OCI-LY7 (cell line): ENCODE measurements around the gene POLRMT. TPM values are rescaled to one million over a fixed set of nuclear protein-coding genes. Genes with fewer than 3 reads are reported as not detected.

ENCODE experiments used
- BruUV-seq: library from RNA; stranded (reverse); fragments of 400-500 nt; replicated peaks from 2 replicates; lab custom pipeline; 2021; lab: Mats Ljungman, UMichigan
- CTCF ChIA-PET: fragments of 300-600 bp; sonication (Branson Sonifier 250); formaldehyde crosslinking; loops from one replicate; lab custom pipeline; 2022; ENCODE audit warnings: antibody characterized with exemption; ENCODE audit not compliant: unreplicated experiment; lab: Charles Lee
- POLR2A ChIA-PET: fragments of 300-600 bp; sonication (Branson Sonifier 250); formaldehyde crosslinking; loops from one replicate; lab custom pipeline; 2022; ENCODE audit warnings: antibody characterized with exemption; lab: Charles Lee
- DNase-seq: peaks from one replicate; pipeline ENCODE4 v3.0.0-alpha.2; 2015; ENCODE audit warnings: low spot score
- H2AFZ ChIP-seq: fragments of 200-600 bp; sonication (generic), shearing (Covaris generic); 2 replicates; pipeline ENCODE4 v1.6.1; 2014; ENCODE audit warnings: mild to moderate bottlenecking, antibody characterized with exemption, low read length, moderate library complexity
- H3K27ac ChIP-seq: fragments of 200-600 bp; sonication (generic); 2 replicates; pipeline ENCODE4 v1.5.1; 2014; ENCODE audit warnings: mixed run types, low read depth, mild to moderate bottlenecking, moderate library complexity, low read length, inconsistent platforms; ENCODE audit not compliant: poor library complexity, severe bottlenecking
- H3K36me3 ChIP-seq: fragments of 200-600 bp; sonication (generic); 2 replicates; pipeline ENCODE4 v1.6.1; 2014; ENCODE audit warnings: mild to moderate bottlenecking, antibody characterized with exemption, low read length, moderate library complexity, mixed read lengths; ENCODE audit not compliant: insufficient read depth
- H3K4me1 ChIP-seq: fragments of 200-600 bp; sonication (generic); 2 replicates; pipeline ENCODE4 v1.5.1; 2014; ENCODE audit warnings: mild to moderate bottlenecking, low read length; ENCODE audit not compliant: insufficient read depth, poor library complexity, severe bottlenecking
- H3K4me2 ChIP-seq: fragments of 200-600 bp; sonication (generic); 2 replicates; pipeline ENCODE4 v1.6.1; 2014; ENCODE audit warnings: mild to moderate bottlenecking, low read length
- H3K4me3 ChIP-seq: fragments of 200-600 bp; sonication (generic); 2 replicates; pipeline ENCODE4 v1.5.1; 2014; ENCODE audit warnings: mild to moderate bottlenecking, low read depth, low read length; ENCODE audit not compliant: poor library complexity, severe bottlenecking
- H3K79me2 ChIP-seq: fragments of 200-600 bp; sonication (generic); 2 replicates; pipeline ENCODE4 v1.6.1; 2016; ENCODE audit warnings: low read depth, mild to moderate bottlenecking, low read length, moderate library complexity, mixed read lengths; ENCODE audit not compliant: insufficient read depth
- H3K9me2 ChIP-seq: fragments of 200-600 bp; sonication (generic); 2 replicates; pipeline ENCODE4 v1.6.1; 2016; ENCODE audit warnings: mild to moderate bottlenecking, low read length, mixed read lengths; ENCODE audit not compliant: insufficient read depth
- H3K9me3 ChIP-seq: fragments of 200-600 bp; sonication (generic); 2 replicates; pipeline ENCODE4 v1.6.1; 2014; ENCODE audit warnings: mild to moderate bottlenecking, mixed run types, low read length, mixed read lengths
- H4K20me1 ChIP-seq: fragments of 200-600 bp; sonication (generic); 2 replicates; pipeline ENCODE4 v1.6.1; 2014; ENCODE audit warnings: mild to moderate bottlenecking, antibody characterized with exemption, low read length, moderate library complexity, mixed read lengths; ENCODE audit not compliant: insufficient read depth
- EZH2phosphoT487 ChIP-seq: fragments of 200-600 bp; sonication (generic); IDR thresholded peaks from 2 replicates; pipeline ENCODE4 v1.6.1; 2018; ENCODE audit warnings: low read depth, borderline replicate concordance, mild to moderate bottlenecking, mixed run types, antibody characterized with exemption, low read length, moderate library complexity, mixed read lengths
- intact Hi-C: fragments of 100-400 bp; cut with micrococcal nuclease; formaldehyde crosslinking; loops from one replicate; pipeline ENCODE4 v1.10.0; 2022; ENCODE audit not compliant: unreplicated experiment
- total RNA-seq, 2 experiments: library from RNA; depleted of rRNA in 1 of 2; stranded (reverse); fragments of >200 nt in 1 of 2; shearing (Covaris generic) in 1 of 2; gene quantifications; 2 replicates each; pipeline ENCODE4 v1.2.3, GENCODE V29; 2014 to 2022
- TF ChIP-seq, protein P1 (sequence below): fragments of 200-600 bp; sonication (generic); conservative IDR thresholded peaks from 2 replicates; pipeline ENCODE4 v1.5.1; 2014; ENCODE audit warnings: mild to moderate bottlenecking, antibody characterized with exemption, low read length, moderate library complexity, mixed read lengths

POLRMT gene
- total RNA-seq, 2 experiments from 2014 or later = 65.5 to 74.6 TPM

DNA sequence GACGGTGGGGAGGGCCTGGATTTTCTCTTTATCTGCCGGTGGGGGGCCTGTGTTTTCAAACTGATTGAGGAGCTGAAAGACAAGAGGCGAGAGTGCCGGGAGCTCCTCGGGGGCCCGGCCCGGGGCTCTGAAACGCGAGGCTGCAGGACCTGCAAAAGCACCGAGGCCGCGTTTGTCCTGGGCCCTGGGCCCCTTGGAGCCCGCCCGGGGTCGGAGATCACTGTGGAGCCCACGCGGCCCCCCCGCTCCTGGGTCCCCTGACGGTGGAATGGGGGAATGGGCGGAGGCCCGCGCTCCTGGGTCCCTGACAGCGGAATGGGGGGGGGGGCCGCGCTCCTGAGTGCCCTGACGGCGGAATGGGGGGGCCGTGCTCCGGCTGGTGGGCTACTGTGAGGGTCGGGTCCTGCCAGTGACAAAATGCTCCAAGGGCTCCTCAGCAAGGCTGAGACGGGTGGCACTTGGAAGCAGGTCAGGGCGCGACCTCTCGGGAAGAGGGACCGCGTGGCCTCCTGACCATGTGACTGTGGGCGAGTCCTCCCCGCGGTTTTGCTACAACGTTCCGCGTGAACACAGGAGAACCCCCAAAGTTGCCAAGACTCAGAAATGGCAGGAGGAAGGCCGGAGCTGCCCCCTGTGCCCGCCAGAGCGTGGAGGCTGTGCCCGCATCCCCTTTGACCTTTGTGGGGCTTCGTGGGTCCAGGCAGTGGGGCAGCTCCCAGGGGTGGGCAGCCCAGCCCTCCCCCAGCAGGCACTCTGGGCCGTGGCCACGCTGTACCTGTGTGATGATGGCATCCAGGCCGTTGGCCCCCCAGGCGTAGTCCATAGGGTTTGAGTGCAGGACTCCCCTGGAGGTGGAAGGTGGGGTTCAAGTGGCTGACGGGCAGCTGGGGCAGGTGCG lies 15.8 kb upstream of the POLRMT start:
- POLR2A ChIA-PET = no interaction called here

DNA sequence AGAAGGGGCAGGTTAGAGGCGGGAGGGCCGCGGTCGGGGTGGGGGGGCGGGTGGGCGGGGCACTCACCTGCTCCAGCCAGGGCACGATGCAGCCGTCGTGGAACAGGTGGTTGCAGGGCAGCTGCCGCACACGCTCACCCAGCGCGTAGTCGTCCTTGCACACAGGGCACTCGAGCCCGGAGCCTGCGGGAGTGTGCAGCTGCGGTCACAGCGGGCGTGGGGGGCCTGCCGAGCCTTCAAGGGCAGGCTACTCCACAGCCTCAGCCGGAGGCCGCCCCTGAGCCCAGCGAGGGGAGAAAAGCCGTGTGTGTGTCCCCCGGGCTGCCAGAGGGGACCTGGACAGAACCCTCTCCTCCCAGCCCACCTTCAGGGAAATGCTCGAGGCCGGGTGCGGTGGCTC lies 15.0 kb upstream of the POLRMT start:
- Histone ChIP-seq H3K9me3 (no peaks in the 10 kb centered on the region), H3K79me2 (peaks cover 11% of the 10 kb centered on the region), H3K27ac (peak overlapping the region; percentile 59), H4K20me1 (no peaks in the 10 kb centered on the region; the same call in 1 of the 2 replicates), H3K4me2 (no peak overlapping the region), H3K36me3 (peaks cover 88% of the 10 kb centered on the region), H3K9me2 (no peaks in the 10 kb centered on the region), H3K4me1 (peaks cover 18% of the 10 kb centered on the region), H2AFZ (no peak overlapping the region), H3K4me3 (no peak overlapping the region)
- POLR2A ChIA-PET = no interaction called here
- CTCF ChIA-PET = no interaction called here
- BruUV-seq = no TSS peak
- intact Hi-C loops = no loop called here
- TF ChIP-seq, protein P1, sequence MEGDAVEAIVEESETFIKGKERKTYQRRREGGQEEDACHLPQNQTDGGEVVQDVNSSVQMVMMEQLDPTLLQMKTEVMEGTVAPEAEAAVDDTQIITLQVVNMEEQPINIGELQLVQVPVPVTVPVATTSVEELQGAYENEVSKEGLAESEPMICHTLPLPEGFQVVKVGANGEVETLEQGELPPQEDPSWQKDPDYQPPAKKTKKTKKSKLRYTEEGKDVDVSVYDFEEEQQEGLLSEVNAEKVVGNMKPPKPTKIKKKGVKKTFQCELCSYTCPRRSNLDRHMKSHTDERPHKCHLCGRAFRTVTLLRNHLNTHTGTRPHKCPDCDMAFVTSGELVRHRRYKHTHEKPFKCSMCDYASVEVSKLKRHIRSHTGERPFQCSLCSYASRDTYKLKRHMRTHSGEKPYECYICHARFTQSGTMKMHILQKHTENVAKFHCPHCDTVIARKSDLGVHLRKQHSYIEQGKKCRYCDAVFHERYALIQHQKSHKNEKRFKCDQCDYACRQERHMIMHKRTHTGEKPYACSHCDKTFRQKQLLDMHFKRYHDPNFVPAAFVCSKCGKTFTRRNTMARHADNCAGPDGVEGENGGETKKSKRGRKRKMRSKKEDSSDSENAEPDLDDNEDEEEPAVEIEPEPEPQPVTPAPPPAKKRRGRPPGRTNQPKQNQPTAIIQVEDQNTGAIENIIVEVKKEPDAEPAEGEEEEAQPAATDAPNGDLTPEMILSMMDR = no peak
- TF ChIP-seq EZH2phosphoT487 = no peak
- no peak for DNase-seq

More for the DNA sequence above, 15.8 kb upstream of the POLRMT start:
- H3K27ac ChIP-seq = no peak overlapping the region
- H3K4me1 ChIP-seq = peaks cover 18% of the 10 kb centered on the region
- H2AFZ ChIP-seq = no peak overlapping the region
- BruUV-seq = no TSS peak
- no peaks in the 10 kb centered on the region for H3K9me2 ChIP-seq
- no peak for DNase-seq
- no peak overlapping the region for H3K4me3 ChIP-seq
- TF ChIP-seq, protein P1 = no peak
- TF ChIP-seq EZH2phosphoT487 = no peak
- CTCF ChIA-PET = no interaction called here
- H3K4me2 ChIP-seq = no peak overlapping the region
- intact Hi-C loops = no loop called here
- no peaks in the 10 kb centered on the region for H3K9me3 ChIP-seq
- H3K79me2 ChIP-seq = peaks cover 19% of the 10 kb centered on the region
- H3K36me3 ChIP-seq = peaks cover 92% of the 10 kb centered on the region
- H4K20me1 ChIP-seq = no peaks in the 10 kb centered on the region; the same call in 1 of the 2 replicates
